Kidney (tissue), 14 donors: Measurements from ENCODE around the gene GIMAP4. TPM values are rescaled to one million over a fixed set of nuclear protein-coding genes. Genes with fewer than 3 reads are reported as not detected.

Source experiments
- DNase-seq, 5 donors: peaks; one replicate each; pipeline ENCODE4 v3.0.0-alpha.2; 2013 to 2020
- FAIRE-seq: peaks from 2 replicates; lab custom pipeline; 2012; peaks lifted over from hg19 to GRCh38; lab: Jason Lieb, UNC
- H3K27ac ChIP-seq, 2 donors: one replicate each; pipeline ENCODE4 v1.7.0; 2013; ENCODE audit warnings: low read depth in 2 of 2, low read length in 2 of 2, inconsistent platforms in 1 of 2
- H3K27me3 ChIP-seq: one replicate; pipeline ENCODE4 v1.7.1; 2013; ENCODE audit warnings: low read length, inconsistent platforms; ENCODE audit not compliant: control insufficient read depth, insufficient read depth
- H3K36me3 ChIP-seq, 3 donors: one replicate each; pipeline versions ENCODE4 v1.7.0 to v1.7.1; 2013; ENCODE audit warnings: low read length in 3 of 3, control low read depth in 1 of 3, inconsistent platforms in 1 of 3; ENCODE audit not compliant: insufficient read depth in 3 of 3, control insufficient read depth in 2 of 3
- H3K4me1 ChIP-seq, 3 donors: one replicate each; pipeline versions ENCODE4 v1.7.0 to v1.7.1; 2013; ENCODE audit warnings: low read length in 3 of 3, inconsistent platforms in 1 of 3, low read depth in 1 of 3; ENCODE audit not compliant: control insufficient read depth in 2 of 3, insufficient read depth in 2 of 3
- H3K4me3 ChIP-seq, 3 donors: one replicate each; pipeline versions ENCODE4 v1.7.0 to v1.8.1; 2013; ENCODE audit warnings: low read length in 3 of 3, control low read depth in 1 of 3, inconsistent platforms in 1 of 3
- H3K9ac ChIP-seq, 3 donors: one replicate each; pipeline versions ENCODE4 v1.7.0 to v1.7.1; 2013; ENCODE audit warnings: low read length in 3 of 3, control low read depth in 1 of 3, inconsistent platforms in 1 of 3
- H3K9me3 ChIP-seq, 3 donors: one replicate each; pipeline versions ENCODE4 v1.7.0 to v1.7.1; 2013; ENCODE audit warnings: low read length in 3 of 3, control low read depth in 1 of 3, inconsistent platforms in 1 of 3; ENCODE audit not compliant: control insufficient read depth in 2 of 3, insufficient read depth in 1 of 3
- CTCF ChIP-seq: IDR thresholded peaks from 3 replicates; pipeline ENCODE4 v1.5.1; 2012; ENCODE audit warnings: mild to moderate bottlenecking, moderate library complexity, borderline replicate concordance; ENCODE audit not compliant: insufficient read depth; ENCODE audit errors: extremely low read depth
- intact Hi-C: fragments of 100-400 bp; cut with DNase I; formaldehyde crosslinking; loops from one replicate; pipeline ENCODE4 v1.11.1; 2022
- polyA plus RNA-seq: library from polyadenylated mRNA; stranded (reverse); fragments of 350-450 nt; fragmentation: Illumina TruSeq; extraction: RNeasy Lipid Tissue Mini Kit (QIAGEN cat#74804); gene quantifications from one replicate; pipeline ENCODE4 v1.2.3, GENCODE V29; 2014; ENCODE audit warnings: low read depth, low replicate concordance; ENCODE audit not compliant: insufficient read depth
- total RNA-seq: library from RNA; stranded (reverse); fragmentation: NEBNext Ultra II Directional; extraction: Animal tissue kit (Norgen Biotek cat#: 25700); gene quantifications from one replicate; pipeline ENCODE4 v1.2.1, GENCODE V29; 2021
- donor health status: control.
- donor health status: control.
- donor health status: control.
- donor health status: control.
- donor health status: control.
- donor health status: DM: yes; HTN: yes; CAD: no.
- donor health status: Normal renal cell carcinoma (clear cell type).

The GIMAP4 gene
- total and polyA plus RNA-seq, 2 donors from 2014 or later, result 28.9 to 61.4 TPM

- peaks cover 0 to 4% (median 0%) of the 10 kb centered on the region in 3 donors for H3K9me3 ChIP-seq
- H3K27ac ChIP-seq, result no peak overlapping the region
- intact Hi-C loops, result no loop called here
- FAIRE-seq, result no peak
- DNase-seq, result no peak
- no peaks in the 10 kb centered on the region for H3K27me3 ChIP-seq
- no peaks in the 10 kb centered on the region for H3K36me3 ChIP-seq
- H3K4me3 ChIP-seq, result no peak overlapping the region
- no peak overlapping the region for H3K9ac ChIP-seq
- no peaks in the 10 kb centered on the region for H3K4me1 ChIP-seq
- TF ChIP-seq CTCF, result no peak
Observed at GRCh38 chr7:150524018-150524417, 43.2 kb upstream of the GIMAP4 start.

- Histone ChIP-seq H3K4me3 (no peak overlapping the region), H3K4me1 (no peaks in the 10 kb centered on the region), H3K9me3 (peaks cover 0 to 16% (median 2%) of the 10 kb centered on the region in 3 donors), H3K27ac (no peak overlapping the region), H3K36me3 (no peaks in the 10 kb centered on the region), H3K9ac (no peak overlapping the region), H3K27me3 (no peaks in the 10 kb centered on the region)
- intact Hi-C loops, result no loop called here
- TF ChIP-seq CTCF, result no peak
- FAIRE-seq, result no peak
- no peak for DNase-seq
Observed at GRCh38 chr7:150531704-150532103, 35.5 kb upstream of the GIMAP4 start.

GRCh38 chr7:150538259-150538658, 28.9 kb upstream of the GIMAP4 start:
- Histone ChIP-seq H3K36me3 (no peaks in the 10 kb centered on the region), H3K4me1 (no peaks in the 10 kb centered on the region), H3K9me3 (peaks cover 0 to 25% (median 3%) of the 10 kb centered on the region in 3 donors), H3K27me3 (no peaks in the 10 kb centered on the region), H3K4me3 (no peak overlapping the region), H3K27ac (no peak overlapping the region), H3K9ac (no peak overlapping the region)
- FAIRE-seq (no peak), DNase-seq (no peak)
- intact Hi-C loops, result no loop called here
- no peak for TF ChIP-seq CTCF

GRCh38 chr7:150553163-150553562, 14.0 kb upstream of the GIMAP4 start:
- DNase-seq, result no peak
- Histone ChIP-seq H3K9ac (no peak overlapping the region), H3K27ac (no peak overlapping the region), H3K27me3 (no peaks in the 10 kb centered on the region), H3K4me3 (no peak overlapping the region), H3K9me3 (peaks cover 0 to 9% (median 0%) of the 10 kb centered on the region in 3 donors), H3K4me1 (no peaks in the 10 kb centered on the region), H3K36me3 (no peaks in the 10 kb centered on the region)
- intact Hi-C loops, result no loop called here
- no peak for TF ChIP-seq CTCF
- FAIRE-seq, result no peak
